HEK293T (cell line): ENCODE results near the gene TBCA.

Experiments used
- BHLHE40 ChIP-seq: fragments of 450-650 bp; IDR thresholded peaks from 2 replicates; pipeline ENCODE4 v1.6.1; 2016; ENCODE audit warnings: mild to moderate bottlenecking, moderate library complexity, borderline replicate concordance
- CTBP1 ChIP-seq: fragments of 450-650 bp; IDR thresholded peaks from 2 replicates; pipeline ENCODE4 v1.6.1; 2016; ENCODE audit warnings: borderline replicate concordance
- ELF4 ChIP-seq: fragments of 450-650 bp; IDR thresholded peaks from 2 replicates; pipeline ENCODE4 v1.6.1; 2017; ENCODE audit warnings: antibody characterized with exemption
- FOXA1 ChIP-seq: fragments of 450-650 bp; IDR thresholded peaks from 2 replicates; pipeline ENCODE4 v1.6.1; 2016; ENCODE audit warnings: mild to moderate bottlenecking
- FOXK2 ChIP-seq: fragments of 450-650 bp; IDR thresholded peaks from 2 replicates; pipeline ENCODE4 v1.6.1; 2016; ENCODE audit warnings: mild to moderate bottlenecking
- FOXM1 ChIP-seq: fragments of 450-650 bp; IDR thresholded peaks from 2 replicates; pipeline ENCODE4 v1.6.1; 2017; ENCODE audit warnings: mild to moderate bottlenecking, borderline replicate concordance
- HDGF ChIP-seq: fragments of 450-650 bp; IDR thresholded peaks from 2 replicates; pipeline ENCODE4 v1.6.1; 2017; ENCODE audit warnings: antibody characterized with exemption, borderline replicate concordance
- SP1 ChIP-seq: fragments of 450-650 bp; IDR thresholded peaks from 2 replicates; pipeline ENCODE4 v1.6.1; 2017
- SUZ12 ChIP-seq: fragments of 450-650 bp; IDR thresholded peaks from 2 replicates; pipeline ENCODE4 v1.6.1; 2016; ENCODE audit warnings: mild to moderate bottlenecking
- TARDBP ChIP-seq: fragments of 450-650 bp; IDR thresholded peaks from 2 replicates; pipeline ENCODE4 v1.6.1; 2016
- ZNF384 ChIP-seq: fragments of 450-650 bp; IDR thresholded peaks from 2 replicates; pipeline ENCODE4 v1.6.1; 2016
- TF ChIP-seq, protein P1 (sequence below): fragments of 450-650 bp; IDR thresholded peaks from 2 replicates; pipeline ENCODE4 v1.6.1; 2016

DNA sequence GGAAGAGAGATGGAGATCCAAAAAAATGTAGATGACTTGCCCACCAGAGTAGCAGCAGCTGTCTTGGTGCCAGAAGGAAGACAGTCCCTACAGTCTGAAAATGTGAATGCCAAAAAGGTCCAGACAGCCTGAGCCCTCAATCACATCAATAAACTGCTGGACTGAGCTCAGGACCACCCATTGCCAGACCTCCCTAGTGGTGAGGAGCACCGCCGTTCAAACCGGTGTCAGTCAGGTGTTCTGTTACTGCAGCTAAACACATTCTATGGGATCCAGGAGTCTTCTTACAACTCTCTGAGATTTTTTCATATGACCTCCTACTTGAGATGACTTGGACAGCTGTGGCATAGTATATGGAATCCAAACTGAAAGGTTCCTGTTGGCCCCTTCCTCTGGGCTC, 105.6 kb downstream of the TBCA start:
- TF ChIP-seq SP1, result no peak
- TF ChIP-seq BHLHE40, result no peak
- no peak for TF ChIP-seq FOXA1
- no peak for TF ChIP-seq FOXM1
- TF ChIP-seq ELF4, result no peak
- no peak for TF ChIP-seq TARDBP
- TF ChIP-seq CTBP1, result no peak
- no peak for TF ChIP-seq HDGF
- no peak for TF ChIP-seq SUZ12
- TF ChIP-seq ZNF384, result no peak
- TF ChIP-seq FOXK2, result no peak
- TF ChIP-seq, protein P1, sequence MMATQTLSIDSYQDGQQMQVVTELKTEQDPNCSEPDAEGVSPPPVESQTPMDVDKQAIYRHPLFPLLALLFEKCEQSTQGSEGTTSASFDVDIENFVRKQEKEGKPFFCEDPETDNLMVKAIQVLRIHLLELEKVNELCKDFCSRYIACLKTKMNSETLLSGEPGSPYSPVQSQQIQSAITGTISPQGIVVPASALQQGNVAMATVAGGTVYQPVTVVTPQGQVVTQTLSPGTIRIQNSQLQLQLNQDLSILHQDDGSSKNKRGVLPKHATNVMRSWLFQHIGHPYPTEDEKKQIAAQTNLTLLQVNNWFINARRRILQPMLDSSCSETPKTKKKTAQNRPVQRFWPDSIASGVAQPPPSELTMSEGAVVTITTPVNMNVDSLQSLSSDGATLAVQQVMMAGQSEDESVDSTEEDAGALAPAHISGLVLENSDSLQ, result no peak
